ENCODE measurements around the gene MGAT4A. TPM values are rescaled to one million over a fixed set of nuclear protein-coding genes. Genes with fewer than 3 reads are reported as not detected.

Gene MGAT4A
- total and polyA plus RNA-seq, 2 of the 8 experiments (the other 6 are each of a cell fraction or from before 2014, with no cell fraction given): 1.4 to 7.7 TPM

GRCh38 chr2:98698896-98699295 lies 32.0 kb downstream of the MGAT4A start (continued):
- TF ChIP-seq CTCF (IDR thresholded peaks at IDR 0.05; ENCODE audit: control extremely low read depth in 1 of 3, insufficient read depth in 1 of 3, low read depth in 1 of 3, low read length in 3 of 3): no peak
- no peak for TF ChIP-seq CHD7 (IDR thresholded peaks at IDR 0.05; ENCODE audit: insufficient replicate concordance, low read length)
- no peak for TF ChIP-seq BACH1 (IDR thresholded peaks at IDR 0.05; ENCODE audit: low read length)
- TF ChIP-seq SAP30 (IDR thresholded peaks at IDR 0.05; ENCODE audit: insufficient read depth, insufficient replicate concordance, low read length): no peak
- TF ChIP-seq JUN (IDR thresholded peaks at IDR 0.05; ENCODE audit: low read depth, low read length): no peak
- no peak for TF ChIP-seq EGR1 (IDR thresholded peaks at IDR 0.05; ENCODE audit: borderline replicate concordance, low read depth, low read length)

Measured in H1 (cell line).